GM03348 (cell line): Measurements from ENCODE around the gene CCDC183.
"Not testable (repeated sequence)": the region's sequence is repeated elsewhere in the genome, so short reads cannot be mapped to it uniquely, and the experiment has no call there.

Experiments used
- DNase-seq: peaks from one replicate; pipeline ENCODE4 v3.0.0; 2012; ENCODE audit warnings: low spot score

Gene CCDC183

GRCh38 chr9:136825295-136826187 lies 29.4 kb downstream of the CCDC183 start:
- no peak for DNase-seq

DNA sequence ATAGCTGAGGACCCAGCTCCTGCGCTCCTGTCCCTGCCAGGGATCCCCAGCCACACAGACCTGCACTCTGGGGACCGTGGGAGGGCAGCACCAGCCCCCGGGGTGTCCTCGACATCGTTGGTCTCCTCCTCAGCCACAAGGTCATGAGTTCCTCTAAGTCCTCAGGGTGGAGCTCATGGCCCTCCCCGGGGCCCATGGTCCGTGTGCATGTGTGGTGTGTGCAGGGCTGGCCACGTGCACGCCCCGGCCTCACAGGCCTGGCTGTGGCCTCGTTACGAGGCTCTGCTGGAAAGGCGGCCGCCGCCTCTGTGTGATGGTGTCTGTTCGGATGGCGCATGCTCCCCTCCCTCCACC lies 30.0 kb downstream of the CCDC183 start:
- DNase-seq: no peak

- no peak for DNase-seq
These were observed 30.8 kb downstream of the CCDC183 start for GRCh38 chr9:136826703-136827582.

GRCh38 chr9:136827794-136828473 lies 31.8 kb downstream of the CCDC183 start:
- no peak for DNase-seq

- no peak for DNase-seq
These were observed 32.5 kb downstream of the CCDC183 start for GRCh38 chr9:136828474-136829140.

DNA sequence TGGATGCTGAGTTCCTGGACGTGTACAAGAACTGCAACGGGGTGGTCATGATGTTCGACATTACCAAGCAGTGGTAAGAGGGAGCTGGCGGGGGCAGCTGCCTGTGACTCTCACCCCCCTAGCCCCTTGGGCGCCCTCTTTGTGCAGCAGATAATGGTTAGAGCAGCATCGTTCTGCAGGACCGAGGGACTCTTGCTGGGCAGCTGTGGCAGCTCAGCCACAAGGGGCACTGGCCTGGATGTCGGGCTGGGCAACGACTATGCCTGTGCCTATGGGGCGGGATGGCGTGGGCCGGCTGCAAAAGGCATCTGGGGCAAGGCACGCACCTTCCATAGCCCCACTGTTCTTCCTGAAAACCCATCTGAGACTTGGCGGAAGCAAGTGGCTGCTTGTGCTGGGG lies 33.3 kb downstream of the CCDC183 start:
- no peak for DNase-seq

GRCh38 chr9:136829981-136830885 lies 34.1 kb downstream of the CCDC183 start:
- DNase-seq: no peak

DNA sequence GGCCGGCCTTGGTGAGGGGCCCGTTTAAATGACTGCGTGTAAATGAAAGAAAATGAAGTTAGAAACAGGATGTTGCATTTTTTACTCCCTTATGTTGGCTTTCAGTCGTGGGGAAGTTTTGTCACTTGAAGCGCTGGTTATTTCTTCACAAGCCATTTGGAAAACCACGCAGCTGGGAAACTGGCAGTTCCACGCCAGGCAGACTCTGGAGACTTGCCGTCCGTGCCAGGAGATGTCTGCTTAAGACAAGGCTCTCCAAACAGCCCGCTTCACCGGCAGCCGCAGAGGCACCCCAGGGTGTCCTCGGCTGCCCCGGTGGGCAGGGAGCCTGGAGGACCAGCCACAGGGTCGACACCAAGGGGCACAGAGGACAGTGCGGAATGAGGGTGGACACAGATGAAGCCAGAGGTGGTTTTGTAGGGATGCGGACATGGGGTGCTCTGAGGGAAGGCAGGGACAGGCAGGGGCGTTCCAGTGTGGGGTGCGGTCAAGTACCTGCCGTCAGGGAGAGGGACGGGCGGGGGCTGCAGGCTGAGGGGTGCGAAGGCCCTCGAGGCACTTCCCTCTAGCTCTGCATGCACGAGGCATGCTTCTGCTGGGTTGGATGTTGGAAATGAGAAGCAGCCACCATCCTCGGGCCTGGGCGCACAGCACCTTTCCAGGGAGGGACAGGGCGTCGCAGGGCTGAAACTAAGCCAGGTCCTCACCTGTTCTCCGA lies 35.0 kb downstream of the CCDC183 start:
- no peak for DNase-seq

DNA sequence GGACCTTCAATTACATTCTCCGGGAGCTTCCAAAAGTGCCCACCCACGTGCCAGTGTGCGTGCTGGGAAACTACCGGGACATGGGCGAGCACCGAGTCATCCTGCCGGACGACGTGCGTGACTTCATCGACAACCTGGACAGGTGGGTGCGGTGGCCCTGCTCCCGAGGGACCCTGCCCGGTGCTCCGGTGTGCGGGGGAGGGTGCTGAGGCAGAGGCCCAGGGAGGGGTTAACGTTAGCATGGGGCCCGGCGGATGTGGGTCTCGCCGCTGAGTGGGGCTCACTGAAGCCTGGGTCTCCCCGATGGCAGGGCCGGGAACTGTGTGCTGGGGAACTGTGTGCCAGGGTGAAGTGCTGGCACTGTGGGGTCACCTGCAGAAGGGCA lies 35.6 kb downstream of the CCDC183 start:
- no peak for DNase-seq

DNA sequence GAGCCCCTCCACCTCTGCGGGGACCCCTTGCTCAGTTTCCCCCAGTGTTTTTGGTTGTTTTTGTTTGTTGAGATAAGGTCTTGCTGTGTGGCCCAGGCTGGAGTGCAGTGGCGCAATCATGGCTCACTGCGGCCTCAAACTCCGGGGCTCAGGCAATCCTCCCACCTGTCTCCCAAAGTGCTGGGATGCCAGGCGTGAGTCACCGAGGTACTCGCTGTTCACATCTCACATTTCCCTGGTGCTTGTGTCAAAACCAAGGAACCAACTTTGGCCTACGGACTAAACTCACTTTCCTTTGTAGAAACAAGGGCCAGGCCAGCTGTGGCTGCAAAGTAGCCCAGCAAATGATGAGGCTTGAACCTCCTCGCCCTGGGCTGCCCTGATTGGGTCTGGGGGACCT lies 36.4 kb downstream of the CCDC183 start:
- DNase-seq: no peak

DNA sequence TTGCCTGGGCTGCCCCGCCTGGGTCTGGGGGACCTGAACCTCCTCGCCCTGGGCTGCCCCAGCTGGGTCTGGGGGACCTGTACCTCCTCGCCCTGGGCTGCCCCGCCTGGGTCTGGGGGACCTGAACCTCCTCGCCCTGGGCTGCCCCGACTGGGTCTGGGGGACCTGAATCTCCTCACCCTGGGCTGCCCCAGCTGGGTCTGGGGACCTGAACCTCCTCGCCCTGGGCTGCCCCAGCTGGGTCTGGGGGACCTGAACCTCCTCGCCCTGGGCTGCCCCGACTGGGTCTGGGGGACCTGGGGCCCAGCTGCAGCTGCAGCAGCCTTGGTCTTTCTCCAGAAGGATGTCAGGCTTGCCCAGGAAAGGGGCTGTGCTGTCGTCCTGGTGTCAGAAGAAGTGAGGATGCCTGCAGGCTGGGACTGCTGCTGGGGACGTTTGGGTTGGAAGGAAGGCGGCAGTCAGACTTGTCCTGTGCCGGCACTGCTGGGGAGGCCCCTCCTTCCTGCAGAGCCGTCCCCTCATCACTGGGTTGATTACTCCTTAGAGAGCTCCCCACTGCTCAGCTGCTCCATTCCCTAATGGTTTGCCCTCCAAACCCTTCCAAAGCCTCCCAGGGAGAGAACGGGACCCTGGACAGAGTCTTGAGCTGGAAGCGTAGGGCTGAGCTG lies 37.4 kb downstream of the CCDC183 start:
- not testable (repeated sequence) for DNase-seq

- no peak for DNase-seq
These were observed 39.2 kb downstream of the CCDC183 start for GRCh38 chr9:136835162-136835931.

- no peak for DNase-seq
These were observed 40.1 kb downstream of the CCDC183 start for GRCh38 chr9:136835932-136836904.

DNA sequence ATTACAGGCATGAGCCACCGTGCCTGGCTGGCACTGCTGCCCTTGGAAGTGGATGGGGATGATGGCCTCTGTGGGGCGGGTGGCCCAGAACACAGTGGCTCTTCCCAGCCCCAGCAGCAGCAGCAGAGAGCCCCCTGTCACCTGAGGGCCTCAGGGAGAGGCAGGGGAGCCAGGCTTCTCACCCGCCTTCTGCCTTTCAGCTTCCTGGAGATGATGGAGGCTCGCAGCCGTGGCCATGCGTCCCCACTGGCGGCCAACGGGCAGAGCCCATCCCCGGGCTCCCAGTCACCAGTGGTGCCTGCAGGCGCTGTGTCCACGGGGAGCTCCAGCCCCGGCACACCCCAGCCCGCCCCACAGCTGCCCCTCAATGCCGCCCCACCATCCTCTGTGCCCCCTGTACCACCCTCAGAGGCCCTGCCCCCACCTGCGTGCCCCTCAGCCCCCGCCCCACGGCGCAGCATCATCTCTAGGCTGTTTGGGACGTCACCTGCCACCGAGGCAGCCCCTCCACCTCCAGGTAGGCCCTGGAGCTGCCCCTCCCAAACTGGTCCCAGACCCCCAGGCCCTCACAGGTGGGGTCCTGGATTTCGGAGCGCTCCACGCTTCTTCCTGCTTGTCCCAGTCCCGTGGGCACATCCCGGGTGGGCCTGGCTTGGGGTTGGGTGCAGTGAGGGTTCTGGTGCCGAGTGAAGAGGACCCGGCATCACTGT lies 41.2 kb downstream of the CCDC183 start:
- no peak for DNase-seq

DNA sequence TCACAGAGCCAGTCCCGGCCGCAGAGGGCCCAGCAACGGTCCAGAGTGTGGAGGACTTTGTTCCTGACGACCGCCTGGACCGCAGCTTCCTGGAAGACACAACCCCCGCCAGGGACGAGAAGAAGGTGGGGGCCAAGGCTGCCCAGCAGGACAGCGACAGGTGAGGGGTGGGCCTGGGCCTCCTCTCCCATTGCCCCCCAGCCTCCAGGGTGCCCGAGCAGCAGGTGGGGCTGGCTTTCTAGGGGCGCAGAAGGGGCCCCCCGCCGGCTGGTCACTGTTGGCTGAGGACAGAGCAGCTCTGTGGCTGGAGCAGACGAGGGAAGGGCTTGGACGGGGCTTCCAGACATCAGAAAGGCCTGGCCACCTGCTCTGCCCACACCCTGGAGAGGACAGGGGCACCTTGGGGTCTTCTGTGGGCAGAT lies 41.7 kb downstream of the CCDC183 start:
- DNase-seq: not testable (repeated sequence)

- DNase-seq: no peak
These were observed 42.4 kb downstream of the CCDC183 start for GRCh38 chr9:136838314-136839228.
